Measurements from ENCODE around the gene ENO3. TPM values are rescaled to one million over a fixed set of nuclear protein-coding genes. Genes with fewer than 3 reads are reported as not detected.

ENO3 gene
- 44.1 to 52.1 TPM (median 45.5 TPM) in 5 replicates for total RNA-seq (2022; extraction: Qiagen RNA extraction; ENCODE audit: low read depth)

GRCh38 chr17:4950746-4951204 lies at the start of gene ENO3:
ENO3 (plus strand) TSS chr17:4951119; CDS start chr17:4951830, 711 bp downstream.

GRCh38 chr17:4903051-4903818 lies 47.7 kb upstream of the ENO3 start, which contains the start of gene CHRNE:
CHRNE (minus strand) TSS chr17:4903098; CDS start chr17:4903063, 35 bp downstream.

DNA sequence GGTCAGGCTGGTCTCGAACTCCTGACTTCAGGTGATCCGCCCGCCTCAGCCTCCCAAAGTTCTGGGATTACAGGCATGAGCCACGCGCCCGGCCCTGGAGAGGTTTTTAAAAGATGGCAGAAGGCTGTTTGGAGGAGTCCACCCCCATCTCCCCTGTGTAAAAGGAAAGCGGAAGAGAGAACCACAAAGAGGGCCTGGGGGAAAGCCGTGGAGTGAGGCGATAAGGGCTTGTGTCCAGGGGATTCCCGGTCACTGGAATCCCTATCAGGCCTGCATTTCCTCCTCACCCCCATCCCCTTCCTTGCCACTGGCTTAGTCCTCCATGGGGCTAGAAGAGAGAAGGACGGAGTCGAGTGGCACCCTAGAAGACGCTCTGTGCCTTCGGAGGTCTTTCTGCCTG lies 19.0 kb upstream of the ENO3 start, which contains the start of gene GP1BA:
GP1BA (plus strand) TSS at position 315 of the 400 bp plus-strand sequence. CDS start 328 bp downstream, outside the sequence.

GRCh38 chr17:4939796-4940554 lies 10.9 kb upstream of the ENO3 start, which contains the start of the genes RNF167 and SLC25A11:
RNF167 (plus strand) TSS chr17:4940268; CDS start chr17:4940910, 642 bp downstream.
SLC25A11 (minus strand) TSS chr17:4940046; CDS start chr17:4939910, 136 bp downstream.

GRCh38 chr17:4948166-4948930 lies 2.6 kb upstream of the ENO3 start, which contains the start of gene PFN1:
PFN1 (minus strand) TSS chr17:4948530; CDS start chr17:4948394, 136 bp downstream.

DNA sequence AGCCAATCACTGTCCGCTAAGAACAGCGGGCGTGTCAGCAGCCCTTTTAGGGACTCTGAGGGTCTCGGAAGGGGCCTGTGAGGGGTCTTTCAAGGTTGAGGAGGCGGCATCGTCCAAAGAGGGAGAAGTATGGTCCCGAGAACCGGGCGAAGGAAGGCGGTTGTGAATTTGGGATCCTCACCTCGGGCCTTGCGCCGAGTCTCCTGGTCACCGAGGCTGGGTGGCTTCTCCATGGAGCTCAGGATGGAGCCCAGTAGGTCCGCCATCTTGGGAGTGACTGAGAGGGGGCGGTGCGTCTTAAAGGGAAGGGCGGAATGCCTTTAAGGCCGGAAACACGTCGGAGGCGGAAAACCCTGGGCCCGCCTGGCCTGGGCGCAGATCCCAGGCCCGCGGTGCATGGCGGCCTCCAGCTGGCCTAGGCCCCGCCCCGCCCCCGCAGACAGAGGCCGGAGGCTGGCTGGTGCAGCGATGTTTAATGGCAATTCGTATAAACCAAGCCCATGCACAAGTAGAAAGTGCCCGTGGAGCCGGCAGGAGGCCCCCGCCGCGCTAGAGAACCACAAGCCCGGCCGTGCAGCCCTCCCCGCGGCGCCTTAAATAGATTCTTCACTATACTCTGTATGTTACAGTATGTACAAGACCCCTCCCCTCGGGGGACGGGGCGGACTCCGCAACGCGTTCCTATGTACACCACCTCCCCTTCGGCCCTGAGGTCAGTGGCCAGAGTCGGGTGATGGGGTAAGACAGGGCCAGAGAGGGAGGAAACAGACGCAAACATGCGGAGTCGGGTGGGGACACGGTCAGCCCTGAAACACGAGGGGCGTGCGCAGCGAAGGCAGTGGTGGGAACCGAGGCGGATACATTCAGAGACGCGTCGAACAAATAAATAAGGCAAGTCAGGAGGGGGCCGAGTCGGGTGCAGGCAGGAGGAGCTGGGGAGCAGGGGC lies 16.9 kb downstream of the ENO3 start, which contains the start of gene SPAG7:
SPAG7 (minus strand) TSS at position 279 of the 947 bp plus-strand sequence; CDS start at position 266, 13 bp downstream.

GRCh38 chr17:4986951-4987766 lies 36.2 kb downstream of the ENO3 start, which contains the start of gene CAMTA2:
CAMTA2 (minus strand) TSS chr17:4987675; CDS start chr17:4986222, 1,453 bp downstream.

GRCh38 chr17:4997302-4998026 lies 46.5 kb downstream of the ENO3 start, which contains the start of the genes INCA1 and KIF1C:
INCA1 (minus strand) TSS chr17:4997522; CDS start chr17:4994437, 3,085 bp downstream.
KIF1C (plus strand) TSS chr17:4997950; CDS start chr17:5000247, 2,297 bp downstream.

Other genes with a start within 250 kb of the ENO3 start
- gene PELP1, start 247.0 kb upstream of the ENO3 start, total RNA-seq (2022; extraction: Qiagen RNA extraction; ENCODE audit: low read depth) = 63.6 to 79.6 TPM (median 74.7 TPM) in 5 replicates
- gene ARRB2, start 240.5 kb upstream of the ENO3 start, total RNA-seq (2022; extraction: Qiagen RNA extraction; ENCODE audit: low read depth) = 44.5 to 71.7 TPM (median 59.7 TPM) in 5 replicates
- 40.1 to 44.1 TPM (median 41.9 TPM) in 5 replicates for gene MED11, start 219.7 kb upstream of the ENO3 start, total RNA-seq (2022; extraction: Qiagen RNA extraction; ENCODE audit: low read depth)
- gene ZMYND15, start 211.3 kb upstream of the ENO3 start, total RNA-seq (2022; extraction: Qiagen RNA extraction; ENCODE audit: low read depth) = 0.16 to 0.74 TPM (median 0.28 TPM) in 5 replicates
- gene CXCL16, start 211.2 kb upstream of the ENO3 start, total RNA-seq (2022; extraction: Qiagen RNA extraction; ENCODE audit: low read depth) = 13.2 to 20.3 TPM (median 18.2 TPM) in 5 replicates
- gene TM4SF5, start 179.2 kb upstream of the ENO3 start, total RNA-seq (2022; extraction: Qiagen RNA extraction; ENCODE audit: low read depth) = 0.40 to 1.3 TPM (median 0.70 TPM) in 5 replicates
- gene VMO1, start 164.8 kb upstream of the ENO3 start, total RNA-seq (2022; extraction: Qiagen RNA extraction; ENCODE audit: low read depth) = 0.78 to 1.4 TPM (median 0.85 TPM) in 5 replicates
- not detected in 5 replicates for gene GLTPD2, start 162.2 kb upstream of the ENO3 start, total RNA-seq (2022; extraction: Qiagen RNA extraction; ENCODE audit: low read depth)
- 459 to 505 TPM (median 496 TPM) in 5 replicates for gene PSMB6, start 155.0 kb upstream of the ENO3 start, total RNA-seq (2022; extraction: Qiagen RNA extraction; ENCODE audit: low read depth)
- gene PLD2, start 144.0 kb upstream of the ENO3 start, total RNA-seq (2022; extraction: Qiagen RNA extraction; ENCODE audit: low read depth) = 20.8 to 27.3 TPM (median 25.4 TPM) in 5 replicates
- gene MINK1, start 117.8 kb upstream of the ENO3 start, total RNA-seq (2022; extraction: Qiagen RNA extraction; ENCODE audit: low read depth) = 46.7 to 62.8 TPM (median 57.8 TPM) in 5 replicates
- gene C17orf107, start 51.6 kb upstream of the ENO3 start, total RNA-seq (2022; extraction: Qiagen RNA extraction; ENCODE audit: low read depth) = 0.18 to 0.49 TPM (median 0.34 TPM) in 5 replicates
- gene CHRNE, start 48.0 kb upstream of the ENO3 start, total RNA-seq (2022; extraction: Qiagen RNA extraction; ENCODE audit: low read depth) = 0.07 to 0.17 TPM in 2 of 5 replicates, not detected in the others
- not detected in 5 replicates for gene GP1BA, start 18.8 kb upstream of the ENO3 start, total RNA-seq (2022; extraction: Qiagen RNA extraction; ENCODE audit: low read depth)
- gene SLC25A11, start 11.1 kb upstream of the ENO3 start, total RNA-seq (2022; extraction: Qiagen RNA extraction; ENCODE audit: low read depth) = 50.9 to 71.7 TPM (median 70.1 TPM) in 5 replicates
- gene RNF167, start 10.9 kb upstream of the ENO3 start, total RNA-seq (2022; extraction: Qiagen RNA extraction; ENCODE audit: low read depth) = 94.8 to 138 TPM (median 119 TPM) in 5 replicates
- 2,657 to 2,903 TPM (median 2,762 TPM) in 5 replicates for gene PFN1, start 2.6 kb upstream of the ENO3 start, total RNA-seq (2022; extraction: Qiagen RNA extraction; ENCODE audit: low read depth)
- gene SPAG7, start 16.7 kb downstream of the ENO3 start, total RNA-seq (2022; extraction: Qiagen RNA extraction; ENCODE audit: low read depth) = 67.2 to 82.1 TPM (median 69.6 TPM) in 5 replicates
- gene CAMTA2, start 36.6 kb downstream of the ENO3 start, total RNA-seq (2022; extraction: Qiagen RNA extraction; ENCODE audit: low read depth) = 28.3 to 35.1 TPM (median 32.7 TPM) in 5 replicates
- 1.1 to 1.9 TPM (median 1.6 TPM) in 5 replicates for gene INCA1, start 46.4 kb downstream of the ENO3 start, total RNA-seq (2022; extraction: Qiagen RNA extraction; ENCODE audit: low read depth)
- gene KIF1C, start 46.8 kb downstream of the ENO3 start, total RNA-seq (2022; extraction: Qiagen RNA extraction; ENCODE audit: low read depth) = 96.7 to 125 TPM (median 115 TPM) in 5 replicates
- 0.42 to 1.0 TPM (median 0.70 TPM) in 5 replicates for gene SLC52A1, start 84.3 kb downstream of the ENO3 start, total RNA-seq (2022; extraction: Qiagen RNA extraction; ENCODE audit: low read depth)
- gene ZFP3, start 127.3 kb downstream of the ENO3 start, total RNA-seq (2022; extraction: Qiagen RNA extraction; ENCODE audit: low read depth) = 0.69 to 1.3 TPM (median 1.0 TPM) in 5 replicates
- gene ZNF232, start 160.8 kb downstream of the ENO3 start, total RNA-seq (2022; extraction: Qiagen RNA extraction; ENCODE audit: low read depth) = 3.5 to 4.6 TPM (median 4.2 TPM) in 5 replicates
- 0.02 to 0.05 TPM (median 0.02 TPM) in 3 of 5 replicates, not detected in the others for gene USP6, start 164.9 kb downstream of the ENO3 start, total RNA-seq (2022; extraction: Qiagen RNA extraction; ENCODE audit: low read depth)
- 0.99 to 1.7 TPM (median 1.5 TPM) in 5 replicates for gene ZNF594, start 240.7 kb downstream of the ENO3 start, total RNA-seq (2022; extraction: Qiagen RNA extraction; ENCODE audit: low read depth)